BJ (cell line): Measurements from ENCODE around the gene DAPP1. TPM values are rescaled to one million over a fixed set of nuclear protein-coding genes. Genes with fewer than 3 reads are reported as not detected.

Experiments
- CTCF ChIA-PET: fragments of 350-600 bp; formaldehyde crosslinking; extraction: SDS; loops from one replicate; lab custom pipeline; 2021; ENCODE audit warnings: antibody characterized with exemption, inconsistent platforms; lab: Yijun Ruan, JAX
- POLR2A ChIA-PET: fragments of 300-600 bp; sonication (Branson Sonifier 250); formaldehyde crosslinking; extraction: SDS; loops from one replicate; lab custom pipeline; 2021; ENCODE audit warnings: antibody characterized with exemption; lab: Charles Lee
- DNase-seq: peaks from one replicate; pipeline ENCODE4 v3.0.0-alpha.2; 2011; ENCODE audit warnings: low read depth
- H3K27me3 ChIP-seq: 2 replicates; pipeline ENCODE4 v1.6.0; 2011; ENCODE audit warnings: low read length; ENCODE audit not compliant: control insufficient read depth, insufficient read depth
- H3K36me3 ChIP-seq: 2 replicates; pipeline ENCODE4 v1.5.1; 2011; ENCODE audit warnings: low read length; ENCODE audit not compliant: control insufficient read depth, insufficient read depth
- H3K4me3 ChIP-seq: 2 replicates; pipeline ENCODE4 v1.5.1; 2011; ENCODE audit warnings: low read depth, mild to moderate bottlenecking, control low read depth, low read length
- polyA plus RNA-seq: library from polyadenylated mRNA; depleted of rRNA; stranded (reverse); fragments of >200 nt; gene quantifications from 2 replicates; pipeline ENCODE4 v1.2.3, GENCODE V29; 2011
- TF ChIP-seq, protein P1 (sequence below): IDR thresholded peaks from 2 replicates; pipeline ENCODE4 v1.5.1; 2011; ENCODE audit warnings: low read depth, mild to moderate bottlenecking, control low read depth, inconsistent platforms, low read length, moderate library complexity; ENCODE audit not compliant: insufficient read depth

The DAPP1 gene
- polyA plus RNA-seq, 1 experiment: not detected

DNA sequence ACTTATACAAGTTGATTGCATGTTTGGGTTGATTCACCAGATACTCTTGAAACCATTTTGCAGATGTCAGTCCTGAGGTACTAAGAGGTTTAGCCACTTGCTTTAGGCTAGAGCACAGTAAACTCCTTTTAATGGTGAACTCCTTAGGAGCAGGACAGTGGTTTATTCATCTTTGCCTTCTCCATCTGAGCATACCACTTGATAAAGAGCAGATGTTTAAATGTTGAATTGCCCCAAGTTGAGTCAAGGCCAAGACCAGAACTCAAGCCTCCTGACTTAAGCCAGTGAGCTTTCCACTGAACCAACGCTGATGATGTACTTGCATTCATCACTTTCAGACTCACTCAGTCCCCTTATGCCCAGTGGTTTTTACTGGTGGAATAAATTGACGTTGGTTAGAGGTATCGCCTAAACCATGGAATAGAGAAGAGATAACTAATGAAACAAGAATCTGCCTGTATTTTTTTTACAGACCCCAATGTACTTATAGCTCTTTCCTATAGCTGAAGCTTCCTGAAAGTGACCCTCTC lies 7.5 kb downstream of the DAPP1 start:
- no peaks in the 10 kb centered on the region for H3K36me3 ChIP-seq
- no peak for DNase-seq
- H3K4me3 ChIP-seq: no peak overlapping the region
- POLR2A ChIA-PET: no interaction called here
- CTCF ChIA-PET: no interaction called here
- TF ChIP-seq, protein P1, sequence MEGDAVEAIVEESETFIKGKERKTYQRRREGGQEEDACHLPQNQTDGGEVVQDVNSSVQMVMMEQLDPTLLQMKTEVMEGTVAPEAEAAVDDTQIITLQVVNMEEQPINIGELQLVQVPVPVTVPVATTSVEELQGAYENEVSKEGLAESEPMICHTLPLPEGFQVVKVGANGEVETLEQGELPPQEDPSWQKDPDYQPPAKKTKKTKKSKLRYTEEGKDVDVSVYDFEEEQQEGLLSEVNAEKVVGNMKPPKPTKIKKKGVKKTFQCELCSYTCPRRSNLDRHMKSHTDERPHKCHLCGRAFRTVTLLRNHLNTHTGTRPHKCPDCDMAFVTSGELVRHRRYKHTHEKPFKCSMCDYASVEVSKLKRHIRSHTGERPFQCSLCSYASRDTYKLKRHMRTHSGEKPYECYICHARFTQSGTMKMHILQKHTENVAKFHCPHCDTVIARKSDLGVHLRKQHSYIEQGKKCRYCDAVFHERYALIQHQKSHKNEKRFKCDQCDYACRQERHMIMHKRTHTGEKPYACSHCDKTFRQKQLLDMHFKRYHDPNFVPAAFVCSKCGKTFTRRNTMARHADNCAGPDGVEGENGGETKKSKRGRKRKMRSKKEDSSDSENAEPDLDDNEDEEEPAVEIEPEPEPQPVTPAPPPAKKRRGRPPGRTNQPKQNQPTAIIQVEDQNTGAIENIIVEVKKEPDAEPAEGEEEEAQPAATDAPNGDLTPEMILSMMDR: no peak
- peaks cover 1% of the 10 kb centered on the region for H3K27me3 ChIP-seq

DNA sequence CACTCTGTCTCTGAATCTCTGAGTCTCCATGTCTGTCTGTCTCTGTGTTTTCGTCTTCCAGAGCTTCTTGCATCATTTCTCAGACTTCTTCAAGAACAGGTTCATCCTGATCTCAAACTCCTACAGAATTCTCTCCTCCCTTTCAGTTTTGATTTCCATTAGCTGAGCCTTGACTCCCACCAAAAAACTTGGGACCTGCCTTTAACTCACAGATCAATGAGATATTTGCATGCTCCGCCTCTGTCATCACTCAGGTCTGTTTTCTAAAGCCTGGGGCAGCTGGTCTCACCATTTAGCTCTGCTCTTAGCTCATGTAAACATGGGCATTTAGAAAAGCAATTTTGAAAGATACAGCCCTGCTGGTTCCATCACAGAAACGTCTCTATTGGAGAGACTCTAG lies 8.6 kb downstream of the DAPP1 start:
- no peaks in the 10 kb centered on the region for H3K36me3 ChIP-seq
- TF ChIP-seq, protein P1: no peak
- H3K27me3 ChIP-seq: peaks cover 1% of the 10 kb centered on the region
- DNase-seq: no peak
- CTCF ChIA-PET: interaction anchor here (1.1 to 2.5 kb wide), 2 partner anchors 8 to 14 kb away, joined by 3 to 5 read pairs; no protein-coding TSS in a partner anchor
- no peak overlapping the region for H3K4me3 ChIP-seq
- POLR2A ChIA-PET: no interaction called here

DNA sequence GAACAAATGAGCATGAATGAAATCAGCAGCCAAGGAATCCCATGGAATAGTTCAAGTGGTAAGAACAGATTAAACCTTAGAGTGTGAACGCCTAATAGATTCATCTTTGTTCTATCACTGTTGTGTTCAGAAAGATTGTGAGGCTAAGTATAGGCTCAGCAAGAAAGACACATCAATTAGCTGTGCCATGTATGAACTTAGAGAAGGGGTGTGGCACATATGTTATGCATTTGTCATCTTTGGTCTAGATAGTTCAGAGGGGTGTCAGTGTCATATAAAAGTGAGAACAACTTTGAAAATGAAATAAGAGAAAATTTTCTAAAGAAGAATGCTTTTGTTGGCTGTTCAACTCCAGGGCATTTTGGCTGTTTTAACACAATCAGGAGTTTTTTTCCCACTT lies 9.4 kb downstream of the DAPP1 start:
- CTCF ChIA-PET: interaction anchor here (2.5 kb wide), 1 partner anchor 8 kb away, joined by 5 read pairs; no protein-coding TSS in a partner anchor
- Histone ChIP-seq H3K27me3 (peaks cover 1% of the 10 kb centered on the region), H3K4me3 (no peak overlapping the region), H3K36me3 (no peaks in the 10 kb centered on the region)
- TF ChIP-seq, protein P1: no peak
- POLR2A ChIA-PET: no interaction called here
- DNase-seq: no peak

DNA sequence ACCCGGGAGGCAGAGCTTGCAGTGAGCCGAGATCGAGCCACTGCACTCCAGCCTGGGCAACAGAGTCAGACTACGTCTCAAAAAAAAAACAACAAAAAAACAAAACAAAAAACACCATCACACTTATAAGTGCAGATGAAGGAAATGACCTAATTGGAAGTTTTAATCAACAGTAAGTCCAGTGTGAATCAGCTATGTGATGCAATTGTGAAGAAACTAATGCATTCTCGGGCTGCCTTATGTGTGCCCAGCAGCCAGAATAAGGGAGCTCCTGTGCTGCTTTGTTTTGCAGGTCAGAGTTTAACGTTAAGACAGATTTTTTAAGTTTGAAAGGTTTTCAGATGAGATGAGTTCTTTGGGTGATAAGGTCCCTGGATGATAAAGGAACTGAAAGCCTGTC lies 10.8 kb downstream of the DAPP1 start:
- H3K27me3 ChIP-seq: peaks cover 1% of the 10 kb centered on the region
- no peaks in the 10 kb centered on the region for H3K36me3 ChIP-seq
- DNase-seq: no peak
- no peak overlapping the region for H3K4me3 ChIP-seq
- TF ChIP-seq, protein P1: no peak
- POLR2A ChIA-PET: no interaction called here
- CTCF ChIA-PET: interaction anchor here (1.1 to 2.5 kb wide), 2 partner anchors 10 to 16 kb away, joined by 3 to 5 read pairs; no protein-coding TSS in a partner anchor

DNA sequence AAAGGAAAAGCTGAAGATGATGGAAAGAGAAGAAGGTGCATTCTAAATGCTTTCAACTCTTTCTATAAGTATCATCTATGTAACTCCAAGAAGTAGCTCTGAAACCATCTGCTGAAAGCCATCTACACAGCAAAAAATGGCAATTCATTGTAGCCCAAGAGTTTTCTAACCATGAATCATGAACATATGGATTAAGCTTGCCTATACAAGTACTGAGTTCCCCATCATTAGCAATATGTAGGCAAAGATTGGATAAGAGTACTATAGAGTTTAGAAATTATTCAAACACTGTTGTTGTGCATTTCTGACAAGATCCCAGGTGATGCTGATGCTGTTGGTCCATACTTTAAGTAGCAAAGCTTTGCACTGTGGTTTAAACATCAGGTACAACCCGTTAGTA lies 11.2 kb downstream of the DAPP1 start:
- no peak overlapping the region for H3K4me3 ChIP-seq
- peaks cover 1% of the 10 kb centered on the region for H3K27me3 ChIP-seq
- no peak for DNase-seq
- ChIA-PET POLR2A (no interaction called here), CTCF (interaction anchor here (1.1 to 2.5 kb wide), 2 partner anchors 10 to 16 kb away, joined by 3 to 5 read pairs; no protein-coding TSS in a partner anchor)
- H3K36me3 ChIP-seq: no peaks in the 10 kb centered on the region
- TF ChIP-seq, protein P1: no peak
